ENCODE results near the gene ATP2A1.
"Not testable (repeated sequence)": the region's sequence is repeated elsewhere in the genome, so short reads cannot be mapped to it uniquely, and the experiment has no call there.

Gene ATP2A1

GRCh38 chr16:28880589-28880915 lies 2.3 kb downstream of the ATP2A1 start:
- DNase-seq = no peak
- Histone ChIP-seq H3K27ac (no peak overlapping the region), H3K27me3 (peaks cover 0 to 18% of the 10 kb centered on the region in 2 donors), H3K9me3 (no peaks in the 10 kb centered on the region), H3K4me1 (peaks cover 0 to 18% (median 12%) of the 10 kb centered on the region in 4 donors), H3K36me3 (no peaks in the 10 kb centered on the region), H3K4me3 (peak overlapping the region; percentile 52 to 55)
- TF ChIP-seq CTCF (IDR thresholded peaks at IDR 0.05) = no peak
- intact Hi-C loops (cut with DNase I; ENCODE audit: low total_unique reads) = no loop called here

GRCh38 chr16:28880955-28881354 lies 2.7 kb downstream of the ATP2A1 start:
- DNase-seq = no peak
- Histone ChIP-seq H3K27me3 (peaks cover 0 to 18% of the 10 kb centered on the region in 2 donors), H3K36me3 (no peaks in the 10 kb centered on the region), H3K4me1 (peaks cover 0 to 18% (median 12%) of the 10 kb centered on the region in 4 donors), H3K4me3 (no peak overlapping the region), H3K9me3 (no peaks in the 10 kb centered on the region), H3K27ac (no peak overlapping the region)
- intact Hi-C loops (cut with DNase I; ENCODE audit: low total_unique reads) = no loop called here
- TF ChIP-seq CTCF (IDR thresholded peaks at IDR 0.05) = no peak

GRCh38 chr16:28881565-28881964 lies 3.3 kb downstream of the ATP2A1 start:
- H3K9me3 ChIP-seq; intact Hi-C loops (cut with DNase I; ENCODE audit: low total_unique reads); H3K36me3 ChIP-seq; H3K27ac ChIP-seq; H3K4me3 ChIP-seq; DNase-seq: not testable (repeated sequence)
- peaks cover 0 to 18% of the 10 kb centered on the region in 2 donors for H3K27me3 ChIP-seq
- H3K4me1 ChIP-seq = peaks cover 0 to 18% (median 12%) of the 10 kb centered on the region in 4 donors

- intact Hi-C loops (cut with DNase I; ENCODE audit: low total_unique reads) = no loop called here
- Histone ChIP-seq H3K4me1 (peaks cover 0 to 18% (median 12%) of the 10 kb centered on the region in 4 donors), H3K9me3 (no peaks in the 10 kb centered on the region), H3K4me3 (no peak overlapping the region), H3K27me3 (peaks cover 0 to 18% of the 10 kb centered on the region in 2 donors), H3K36me3 (no peaks in the 10 kb centered on the region), H3K27ac (no peak overlapping the region)
- no peak for DNase-seq
- no peak for TF ChIP-seq CTCF (IDR thresholded peaks at IDR 0.05)
These were observed 4.4 kb downstream of the ATP2A1 start for GRCh38 chr16:28882551-28883160.

- peaks cover 0 to 18% of the 10 kb centered on the region in 2 donors for H3K27me3 ChIP-seq
- intact Hi-C loops (cut with DNase I; ENCODE audit: low total_unique reads) = no loop called here
- no peak overlapping the region for H3K27ac ChIP-seq
- no peaks in the 10 kb centered on the region for H3K9me3 ChIP-seq
- TF ChIP-seq CTCF (IDR thresholded peaks at IDR 0.05) = no peak
- H3K36me3 ChIP-seq = no peaks in the 10 kb centered on the region
- no peak for DNase-seq
- peaks cover 0 to 18% (median 12%) of the 10 kb centered on the region in 4 donors for H3K4me1 ChIP-seq
- no peak overlapping the region for H3K4me3 ChIP-seq
These were observed 5.1 kb downstream of the ATP2A1 start for GRCh38 chr16:28883221-28883996.

GRCh38 chr16:28884045-28884444 lies 5.8 kb downstream of the ATP2A1 start:
- no peak overlapping the region for H3K27ac ChIP-seq

More at GRCh38 chr16:28884045-28884444, 5.8 kb downstream of the ATP2A1 start:
- no peak for TF ChIP-seq CTCF (IDR thresholded peaks at IDR 0.05)
- Histone ChIP-seq H3K9me3 (no peaks in the 10 kb centered on the region), H3K36me3 (no peaks in the 10 kb centered on the region), H3K4me3 (no peak overlapping the region), H3K4me1 (peaks cover 0 to 16% (median 11%) of the 10 kb centered on the region in 4 donors), H3K27me3 (peaks cover 0 to 18% of the 10 kb centered on the region in 2 donors)
- intact Hi-C loops (cut with DNase I; ENCODE audit: low total_unique reads) = no loop called here
- no peak for DNase-seq

Measured in tibial artery (tissue), 4 donors.